Testis (tissue), 3 donors: ENCODE measurements around the gene CCDC54. TPM values are rescaled to one million over a fixed set of nuclear protein-coding genes. Genes with fewer than 3 reads are reported as not detected.

Source experiments
- DNase-seq: peaks from one replicate; pipeline ENCODE4 v3.0.0-alpha.2; 2019
- H3K27ac ChIP-seq, 2 donors: fragments of 200-600 bp; sonication (generic); one replicate each; pipeline ENCODE4 v1.5.1; 2019
- H3K27me3 ChIP-seq: fragments of 200-600 bp; sonication (generic); one replicate; pipeline ENCODE4 v1.5.1; 2019
- H3K36me3 ChIP-seq: fragments of 200-600 bp; sonication (generic); one replicate; pipeline ENCODE4 v1.5.1; 2017; ENCODE audit warnings: low read depth; ENCODE audit errors: missing control alignments
- H3K4me1 ChIP-seq: fragments of 200-600 bp; sonication (generic); one replicate; pipeline ENCODE4 v1.5.1; 2019
- H3K4me3 ChIP-seq, 2 donors: fragments of 200-600 bp; sonication (generic); one replicate each; pipeline ENCODE4 v1.5.1; 2017 to 2019
- H3K9me3 ChIP-seq: fragments of 200-600 bp; sonication (generic); one replicate; pipeline ENCODE4 v1.5.1; 2017
- POLR2A ChIP-seq: fragments of 450-650 bp; IDR thresholded peaks from one replicate; pipeline ENCODE4 v1.6.1; 2017; ENCODE audit warnings: antibody characterized with exemption, mild to moderate bottlenecking, moderate library complexity
- WGBS, 2 donors: methylation state at CpG; one replicate each; pipeline ENCODE4 v1.1.5; 2018; 5-methylcytosine and 5-hydroxymethylcytosine counted together
- intact Hi-C: fragments of 100-400 bp; cut with DNase I; formaldehyde crosslinking; loops from one replicate; pipeline ENCODE4 v1.15.1; 2023; ENCODE audit warnings: low total_unique reads
- polyA plus RNA-seq: library from polyadenylated mRNA; stranded (reverse); fragments of 350-450 nt; fragmentation: Illumina TruSeq; extraction: RNeasy Lipid Tissue Mini Kit (QIAGEN cat#74804); gene quantifications from one replicate; pipeline ENCODE4 v1.2.3, GENCODE V29; 2014; ENCODE audit warnings: low read depth, low replicate concordance; ENCODE audit not compliant: insufficient read depth
- total RNA-seq, 2 donors: library from RNA; depleted of rRNA; stranded (reverse); fragments of >200 nt; gene quantifications; one replicate each; pipeline ENCODE4 v1.2.3, GENCODE V29; 2016
- TF ChIP-seq, protein P1 (sequence below), 3 experiments: fragments of 450-650 bp in 2 of 3; fragments of 200-600 bp in 1 of 3; sonication (generic) in 1 of 3; IDR thresholded peaks; one replicate each; pipeline ENCODE4 v1.5.1; 2016 to 2019; ENCODE audit warnings: antibody characterized with exemption in 3 of 3, mild to moderate bottlenecking in 2 of 3, moderate library complexity in 1 of 3

The CCDC54 gene
- total and polyA plus RNA-seq, 3 donors from 2014 or later: 33.9 to 112 (median 107) TPM

GRCh38 chr3:107421881-107422280, 44.6 kb downstream of the CCDC54 start:
- Histone ChIP-seq H3K27me3 (no peaks in the 10 kb centered on the region), H3K4me1 (no peaks in the 10 kb centered on the region), H3K36me3 (no peaks in the 10 kb centered on the region), H3K4me3 (no peak overlapping the region), H3K9me3 (no peaks in the 10 kb centered on the region), H3K27ac (peak overlapping the region; percentile 8 to 66)
- no peak for TF ChIP-seq POLR2A
- TF ChIP-seq, protein P1, sequence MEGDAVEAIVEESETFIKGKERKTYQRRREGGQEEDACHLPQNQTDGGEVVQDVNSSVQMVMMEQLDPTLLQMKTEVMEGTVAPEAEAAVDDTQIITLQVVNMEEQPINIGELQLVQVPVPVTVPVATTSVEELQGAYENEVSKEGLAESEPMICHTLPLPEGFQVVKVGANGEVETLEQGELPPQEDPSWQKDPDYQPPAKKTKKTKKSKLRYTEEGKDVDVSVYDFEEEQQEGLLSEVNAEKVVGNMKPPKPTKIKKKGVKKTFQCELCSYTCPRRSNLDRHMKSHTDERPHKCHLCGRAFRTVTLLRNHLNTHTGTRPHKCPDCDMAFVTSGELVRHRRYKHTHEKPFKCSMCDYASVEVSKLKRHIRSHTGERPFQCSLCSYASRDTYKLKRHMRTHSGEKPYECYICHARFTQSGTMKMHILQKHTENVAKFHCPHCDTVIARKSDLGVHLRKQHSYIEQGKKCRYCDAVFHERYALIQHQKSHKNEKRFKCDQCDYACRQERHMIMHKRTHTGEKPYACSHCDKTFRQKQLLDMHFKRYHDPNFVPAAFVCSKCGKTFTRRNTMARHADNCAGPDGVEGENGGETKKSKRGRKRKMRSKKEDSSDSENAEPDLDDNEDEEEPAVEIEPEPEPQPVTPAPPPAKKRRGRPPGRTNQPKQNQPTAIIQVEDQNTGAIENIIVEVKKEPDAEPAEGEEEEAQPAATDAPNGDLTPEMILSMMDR (IDR thresholded peaks at IDR 0.05): no peak
- DNase-seq: no peak
- 62 to 77% methylated on average over 1 of the region's 1 CpG for WGBS, 2 donors
- intact Hi-C loops: no loop called here

DNA sequence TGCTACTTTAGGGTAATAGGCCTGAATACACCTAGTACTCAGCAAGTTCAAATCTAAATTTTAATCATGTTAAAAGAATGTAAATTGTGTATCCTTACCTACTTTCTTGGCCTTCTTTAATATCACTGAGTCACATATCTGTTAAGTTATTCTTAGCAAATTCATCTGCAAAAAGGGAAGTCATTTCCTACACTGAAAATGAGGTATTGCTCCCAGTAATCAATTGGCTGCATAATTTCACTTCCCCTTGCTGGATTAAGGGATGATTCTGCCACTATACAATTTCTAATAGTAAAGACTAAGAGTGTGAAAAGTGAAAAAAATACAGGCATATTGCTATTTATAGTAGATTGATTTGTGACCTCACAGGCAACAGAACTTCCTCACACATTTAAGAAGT, 47.8 kb downstream of the CCDC54 start:
- DNase-seq: no peak
- Histone ChIP-seq H3K27me3 (no peaks in the 10 kb centered on the region), H3K4me1 (no peaks in the 10 kb centered on the region), H3K4me3 (no peak overlapping the region), H3K9me3 (no peaks in the 10 kb centered on the region), H3K27ac (no peak overlapping the region), H3K36me3 (no peaks in the 10 kb centered on the region)
- TF ChIP-seq, protein P1 (IDR thresholded peaks at IDR 0.05): no peak
- TF ChIP-seq POLR2A: no peak
- intact Hi-C loops: no loop called here

DNA sequence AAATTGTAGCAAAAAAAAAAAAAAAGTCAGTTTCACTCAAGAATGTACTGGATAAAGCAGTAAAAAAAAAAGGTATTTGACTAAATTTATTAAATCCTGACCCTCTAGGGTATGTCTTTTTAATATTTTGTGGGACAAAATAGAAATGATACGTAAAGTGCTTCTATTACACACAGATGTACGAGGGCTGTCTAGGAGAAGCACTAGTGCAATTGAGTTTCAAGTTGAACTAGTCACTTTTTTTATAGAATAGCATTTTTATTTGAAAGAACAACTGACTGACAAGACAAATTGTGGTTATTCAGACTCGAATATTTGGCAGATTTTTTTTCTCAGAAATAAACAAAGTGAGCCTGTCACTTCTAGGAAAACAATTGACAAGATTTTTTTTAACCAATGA, 49.0 kb downstream of the CCDC54 start:
- H3K27me3 ChIP-seq: no peaks in the 10 kb centered on the region
- no peak overlapping the region for H3K27ac ChIP-seq
- intact Hi-C loops: no loop called here
- peaks cover 6% of the 10 kb centered on the region for H3K4me1 ChIP-seq
- no peak for DNase-seq
- WGBS, 2 donors: 84 to 87% methylated on average over 3 of the region's 3 CpGs
- H3K9me3 ChIP-seq: no peaks in the 10 kb centered on the region
- H3K4me3 ChIP-seq: no peak overlapping the region
- TF ChIP-seq POLR2A: no peak
- TF ChIP-seq, protein P1 (IDR thresholded peaks at IDR 0.05): no peak
- no peaks in the 10 kb centered on the region for H3K36me3 ChIP-seq

Other genes starting within 250 kb of the CCDC54 start
- gene BBX, start 145.5 kb downstream of the CCDC54 start, total RNA-seq: 100 to 1,000 TPM; 312 to 317 TPM
- 93.3 TPM for gene BBX, start 145.5 kb downstream of the CCDC54 start, polyA plus RNA-seq